Activated naive CD4-positive, alpha-beta T cell treated with anti-CD3 and anti-CD28 coated beads, Interleukin-2, amount 10 ng/mL, durations not matched to agents 7 days and 5 days (primary cell): ENCODE data around the gene EML4.

Experiments
- CTCF ChIA-PET: fragments of 350-600 bp; sonication (Branson Sonifier 250); formaldehyde crosslinking; loops from one replicate; lab custom pipeline; 2021; ENCODE audit warnings: antibody characterized with exemption; lab: Charles Lee
- DNase-seq: peaks from one replicate; pipeline ENCODE4 v3.0.0-alpha.2; 2020
- H3K27ac Mint-ChIP-seq: one replicate; pipeline ENCODE4 v1.8.0; 2021; ENCODE audit warnings: mild to moderate bottlenecking, moderate library complexity, mixed read lengths
- H3K27me3 Mint-ChIP-seq: one replicate; pipeline ENCODE4 v1.8.0; 2021; ENCODE audit warnings: mild to moderate bottlenecking, mixed read lengths
- H3K36me3 Mint-ChIP-seq: one replicate; pipeline ENCODE4 v1.8.0; 2021; ENCODE audit warnings: mixed read lengths
- H3K4me1 Mint-ChIP-seq: one replicate; pipeline ENCODE4 v1.8.0; 2021; ENCODE audit warnings: mixed read lengths
- H3K4me3 Mint-ChIP-seq: one replicate; pipeline ENCODE4 v1.8.0; 2021; ENCODE audit warnings: mild to moderate bottlenecking, moderate library complexity, mixed read lengths
- H3K9me3 Mint-ChIP-seq: one replicate; pipeline ENCODE4 v1.8.0; 2021; ENCODE audit warnings: mixed read lengths

EML4 gene

GRCh38 chr2:42186945-42187632 lies 17.9 kb downstream of the EML4 start:
- H3K4me1 Mint-ChIP-seq = peaks cover 34% of the 10 kb centered on the region

GRCh38 chr2:42187886-42188285 lies 18.7 kb downstream of the EML4 start:
- Mint-ChIP-seq H3K36me3 (peaks cover 19% of the 10 kb centered on the region), H3K4me1 (peaks cover 35% of the 10 kb centered on the region), H3K4me3 (no peak overlapping the region), H3K27me3 (no peaks in the 10 kb centered on the region), H3K27ac (no peak overlapping the region), H3K9me3 (no peaks in the 10 kb centered on the region)
- no peak for DNase-seq
- CTCF ChIA-PET = no interaction called here

More at GRCh38 chr2:42186945-42187632, 17.9 kb downstream of the EML4 start:
- Mint-ChIP-seq H3K9me3 (no peaks in the 10 kb centered on the region), H3K36me3 (peaks cover 26% of the 10 kb centered on the region), H3K27me3 (no peaks in the 10 kb centered on the region), H3K27ac (no peak overlapping the region), H3K4me3 (no peak overlapping the region)
- CTCF ChIA-PET = interaction anchor here (0.7 kb wide), 1 partner anchor 9 kb away, joined by 4 read pairs; no protein-coding TSS in a partner anchor
- no peak for DNase-seq

- Mint-ChIP-seq H3K9me3 (no peaks in the 10 kb centered on the region), H3K27ac (no peak overlapping the region), H3K36me3 (peaks cover 19% of the 10 kb centered on the region), H3K4me3 (no peak overlapping the region), H3K4me1 (peaks cover 46% of the 10 kb centered on the region), H3K27me3 (no peaks in the 10 kb centered on the region)
- DNase-seq = no peak
- CTCF ChIA-PET = interaction anchor here (1.4 kb wide), 1 partner anchor 139 kb away, joined by 3 read pairs; no protein-coding TSS in a partner anchor
Observed at GRCh38 chr2:42189235-42189566, 20.0 kb downstream of the EML4 start.

- Mint-ChIP-seq H3K27ac (no peak overlapping the region), H3K4me3 (no peak overlapping the region)
- no peak for DNase-seq
Observed at GRCh38 chr2:42190191-42190590, 21.0 kb downstream of the EML4 start.

GRCh38 chr2:42191285-42192009 lies 22.3 kb downstream of the EML4 start:
- no peak for DNase-seq
- H3K9me3 Mint-ChIP-seq = no peaks in the 10 kb centered on the region
- CTCF ChIA-PET = interaction anchor here (1.0 kb wide), 1 partner anchor 95 kb away, joined by 3 read pairs; no protein-coding TSS in a partner anchor
- H3K27ac Mint-ChIP-seq = no peak overlapping the region
- no peaks in the 10 kb centered on the region for H3K27me3 Mint-ChIP-seq
- no peak overlapping the region for H3K4me3 Mint-ChIP-seq
- peaks cover 45% of the 10 kb centered on the region for H3K4me1 Mint-ChIP-seq
- H3K36me3 Mint-ChIP-seq = peaks cover 11% of the 10 kb centered on the region

More at GRCh38 chr2:42190191-42190590, 21.0 kb downstream of the EML4 start:
- Mint-ChIP-seq H3K9me3 (no peaks in the 10 kb centered on the region), H3K36me3 (peaks cover 17% of the 10 kb centered on the region), H3K4me1 (peaks cover 42% of the 10 kb centered on the region), H3K27me3 (no peaks in the 10 kb centered on the region)
- CTCF ChIA-PET = interaction anchor here (0.7 to 1.4 kb wide), 6 partner anchors 10 to 138 kb away, joined by 3 to 4 read pairs (median 3); no protein-coding TSS in a partner anchor

- no peak overlapping the region for H3K27ac Mint-ChIP-seq
- H3K4me3 Mint-ChIP-seq = no peak overlapping the region
- CTCF ChIA-PET = no interaction called here
- H3K27me3 Mint-ChIP-seq = no peaks in the 10 kb centered on the region
- peaks cover 48% of the 10 kb centered on the region for H3K4me1 Mint-ChIP-seq
- H3K9me3 Mint-ChIP-seq = no peaks in the 10 kb centered on the region
- peaks cover 14% of the 10 kb centered on the region for H3K36me3 Mint-ChIP-seq
- no peak for DNase-seq
Observed at GRCh38 chr2:42192010-42192373, 22.8 kb downstream of the EML4 start.

- CTCF ChIA-PET = interaction anchor here (9.1 kb wide), 1 partner anchor 96 kb away, joined by 145 read pairs; no protein-coding TSS in a partner anchor
- no peaks in the 10 kb centered on the region for H3K27me3 Mint-ChIP-seq
- DNase-seq = no peak
- H3K4me1 Mint-ChIP-seq = peaks cover 50% of the 10 kb centered on the region
- H3K4me3 Mint-ChIP-seq = no peak overlapping the region
- H3K9me3 Mint-ChIP-seq = no peaks in the 10 kb centered on the region
- peak overlapping the region; percentile 59 for H3K27ac Mint-ChIP-seq
- H3K36me3 Mint-ChIP-seq = peaks cover 8% of the 10 kb centered on the region
Observed at GRCh38 chr2:42192652-42193566, 23.8 kb downstream of the EML4 start.

GRCh38 chr2:42193722-42194187 lies 24.6 kb downstream of the EML4 start:
- Mint-ChIP-seq H3K27ac (no peak overlapping the region), H3K4me1 (peaks cover 58% of the 10 kb centered on the region), H3K27me3 (no peaks in the 10 kb centered on the region), H3K9me3 (no peaks in the 10 kb centered on the region), H3K36me3 (peaks cover 15% of the 10 kb centered on the region), H3K4me3 (no peak overlapping the region)
- no peak for DNase-seq
- CTCF ChIA-PET = interaction anchor here (1.8 to 9.1 kb wide), 2 partner anchors 97 to 135 kb away, joined by 4 to 145 read pairs; no protein-coding TSS in a partner anchor

GRCh38 chr2:42194428-42194827 lies 25.3 kb downstream of the EML4 start:
- no peak overlapping the region for H3K4me3 Mint-ChIP-seq
- H3K36me3 Mint-ChIP-seq = peaks cover 22% of the 10 kb centered on the region
- H3K9me3 Mint-ChIP-seq = no peaks in the 10 kb centered on the region
- CTCF ChIA-PET = interaction anchor here (1.8 to 9.1 kb wide), 3 partner anchors 98 to 134 kb away, joined by 4 to 145 read pairs (median 22); no protein-coding TSS in a partner anchor
- no peaks in the 10 kb centered on the region for H3K27me3 Mint-ChIP-seq
- DNase-seq = no peak
- H3K4me1 Mint-ChIP-seq = peaks cover 65% of the 10 kb centered on the region
- H3K27ac Mint-ChIP-seq = no peak overlapping the region

- CTCF ChIA-PET = interaction anchor here (1.1 to 9.1 kb wide), 14 partner anchors 9 to 133 kb away, joined by 3 to 145 read pairs (median 6); no protein-coding TSS in a partner anchor
- Mint-ChIP-seq H3K4me3 (no peak overlapping the region), H3K36me3 (peaks cover 27% of the 10 kb centered on the region), H3K27ac (no peak overlapping the region), H3K4me1 (peaks cover 67% of the 10 kb centered on the region), H3K27me3 (no peaks in the 10 kb centered on the region), H3K9me3 (no peaks in the 10 kb centered on the region)
- DNase-seq = no peak
Observed at GRCh38 chr2:42195559-42195958, 26.4 kb downstream of the EML4 start.

- no peak for DNase-seq
- Mint-ChIP-seq H3K27me3 (no peaks in the 10 kb centered on the region), H3K27ac (peak overlapping the region; percentile 69), H3K9me3 (no peaks in the 10 kb centered on the region), H3K36me3 (peaks cover 28% of the 10 kb centered on the region), H3K4me1 (peaks cover 68% of the 10 kb centered on the region), H3K4me3 (no peak overlapping the region)
- CTCF ChIA-PET = interaction anchor here (0.7 to 9.1 kb wide), 22 partner anchors 8 to 132 kb away, joined by 3 to 145 read pairs (median 4); no protein-coding TSS in a partner anchor
Observed at GRCh38 chr2:42196070-42196402, 26.9 kb downstream of the EML4 start.

GRCh38 chr2:42196403-42197267 lies 27.5 kb downstream of the EML4 start:
- H3K27ac Mint-ChIP-seq = peak overlapping the region; percentile 69
- no peak overlapping the region for H3K4me3 Mint-ChIP-seq
- H3K27me3 Mint-ChIP-seq = no peaks in the 10 kb centered on the region
- H3K4me1 Mint-ChIP-seq = peaks cover 64% of the 10 kb centered on the region
- DNase-seq = peak; percentile 57
- peaks cover 28% of the 10 kb centered on the region for H3K36me3 Mint-ChIP-seq
- CTCF ChIA-PET = interaction anchor here (0.7 to 9.1 kb wide), 22 partner anchors 8 to 132 kb away, joined by 3 to 145 read pairs (median 4); no protein-coding TSS in a partner anchor
- no peaks in the 10 kb centered on the region for H3K9me3 Mint-ChIP-seq

GRCh38 chr2:42197792-42198191 lies 28.6 kb downstream of the EML4 start:
- H3K27ac Mint-ChIP-seq = no peak overlapping the region
- no peak overlapping the region for H3K4me3 Mint-ChIP-seq

More at GRCh38 chr2:42197792-42198191, 28.6 kb downstream of the EML4 start:
- Mint-ChIP-seq H3K4me1 (peaks cover 58% of the 10 kb centered on the region), H3K27me3 (no peaks in the 10 kb centered on the region), H3K9me3 (no peaks in the 10 kb centered on the region), H3K36me3 (peaks cover 28% of the 10 kb centered on the region)
- CTCF ChIA-PET = interaction anchor here (9.1 kb wide), 1 partner anchor 101 kb away, joined by 145 read pairs; no protein-coding TSS in a partner anchor
- no peak for DNase-seq
